ENCODE data around the gene RAB11FIP4. TPM values are rescaled to one million over a fixed set of nuclear protein-coding genes. Genes with fewer than 3 reads are reported as not detected.

Gene RAB11FIP4
- total and polyA plus RNA-seq, 2 donors (not counting 1 experiment from before 2014, with no cell fraction given), result 17.0 to 70.5 TPM

GRCh38 chr17:31499771-31500554 lies 108.5 kb downstream of the RAB11FIP4 start:
- no peaks in the 10 kb centered on the region for H3K9me3 Mint-ChIP-seq (ENCODE audit: insufficient read depth)
- H3K9ac ChIP-seq (ENCODE audit: low read length), result no peak overlapping the region
- TF ChIP-seq CTCF (IDR thresholded peaks at IDR 0.05) (no peak), EZH2 (IDR thresholded peaks at IDR 0.05; ENCODE audit: borderline replicate concordance, insufficient read depth, low read depth, low read length, poor library complexity, severe bottlenecking) (no peak)
- H3K27ac ChIP-seq (ENCODE audit: low read length in 2 of 2), result no peak overlapping the region
- DNase-seq (no peak), ATAC-seq (ENCODE audit: low read depth) (no peak)
- H3K36me3 ChIP-seq (replicated peaks in 1 of 2; ENCODE audit: control extremely low read depth in 1 of 2, control insufficient read depth in 1 of 2, extremely low read depth in 1 of 2, insufficient read depth in 2 of 2, low read length in 1 of 2), result peaks cover 0 to 5% of the 10 kb centered on the region in 2 experiments
- WGBS (ENCODE audit: insufficient coverage), result 48% methylated on average over 9 of the region's 11 CpGs
- no peak overlapping the region for H3K4me3 ChIP-seq (ENCODE audit: control extremely low read depth in 1 of 5, extremely low read depth in 1 of 5, insufficient read depth in 1 of 5, low read depth in 2 of 5, low read length in 4 of 5)
- peaks cover 59% of the 10 kb centered on the region for H4K20me1 ChIP-seq (ENCODE audit: control insufficient read depth, insufficient read depth, low read length, poor library complexity, severe bottlenecking)
- H3K79me2 ChIP-seq (ENCODE audit: control insufficient read depth, insufficient read depth, low read length), result peaks cover 96% of the 10 kb centered on the region
- H3K4me1 ChIP-seq (ENCODE audit: control insufficient read depth in 2 of 2, insufficient read depth in 2 of 2, low read length in 2 of 2), result peaks cover 39 to 54% of the 10 kb centered on the region in 2 donors
- H3K27ac Mint-ChIP-seq, result no peak overlapping the region
- no peaks in the 10 kb centered on the region for H3K9me3 ChIP-seq (ENCODE audit: control extremely low read depth in 1 of 3, control insufficient read depth in 2 of 3, insufficient read depth in 1 of 3, low read length in 2 of 3)
- POLR2A ChIA-PET, result interaction anchor here (0.8 to 2.5 kb wide), 3 partner anchors 8 to 546 kb away, joined by 3 to 9 read pairs (median 5); no protein-coding TSS in a partner anchor
- CTCF ChIA-PET, result interaction anchor here (0.6 to 3.8 kb wide), 2 partner anchors 10 to 28 kb away, joined by 3 to 25 read pairs; no protein-coding TSS in a partner anchor
- intact Hi-C loops (cut with micrococcal nuclease), result no loop called here
- H3K27me3 ChIP-seq (replicated peaks in 1 of 4; ENCODE audit: control extremely low read depth in 1 of 4, control insufficient read depth in 3 of 4, insufficient read depth in 4 of 4, low read length in 3 of 4), result no peaks in the 10 kb centered on the region
- H3K4me3 Mint-ChIP-seq, result no peak overlapping the region
- H3K27me3 Mint-ChIP-seq, result no peaks in the 10 kb centered on the region
- peak overlapping the region; percentile 8 for H3K4me2 ChIP-seq (replicated peaks; ENCODE audit: low read depth, low read length, poor library complexity, severe bottlenecking)
- peaks cover 57% of the 10 kb centered on the region for H3K4me1 Mint-ChIP-seq
- H2AFZ ChIP-seq (ENCODE audit: insufficient read depth, low read depth, low read length, poor library complexity, severe bottlenecking), result no peak overlapping the region

- ChIA-PET POLR2A (interaction anchor here (2.1 kb wide), 1 partner anchor 18 kb away, joined by 6 read pairs; no protein-coding TSS in a partner anchor), CTCF (interaction anchor here (0.7 to 1.2 kb wide), 3 partner anchors 12 to 336 kb away, joined by 3 to 4 read pairs (median 4); no protein-coding TSS in a partner anchor)
- H2AFZ ChIP-seq (ENCODE audit: insufficient read depth, low read depth, low read length, poor library complexity, severe bottlenecking), result no peak overlapping the region
- H4K20me1 ChIP-seq (ENCODE audit: control insufficient read depth, insufficient read depth, low read length, poor library complexity, severe bottlenecking), result peaks cover 27% of the 10 kb centered on the region
- peak overlapping the region; percentile 72 for H3K27ac Mint-ChIP-seq
- H3K9me3 Mint-ChIP-seq (ENCODE audit: insufficient read depth), result no peaks in the 10 kb centered on the region
- H3K4me2 ChIP-seq (replicated peaks; ENCODE audit: low read depth, low read length, poor library complexity, severe bottlenecking), result no peak overlapping the region
- H3K27me3 Mint-ChIP-seq, result no peaks in the 10 kb centered on the region
- intact Hi-C loops (cut with micrococcal nuclease), result loop anchor here (5.0 kb wide), 1 partner anchor 34 kb away; no protein-coding TSS in a partner anchor
- ATAC-seq (ENCODE audit: low read depth) (no peak), DNase-seq (no peak)
- H3K4me3 Mint-ChIP-seq, result no peak overlapping the region
- no peaks in the 10 kb centered on the region for H3K9me3 ChIP-seq (ENCODE audit: control extremely low read depth in 1 of 3, control insufficient read depth in 2 of 3, insufficient read depth in 1 of 3, low read length in 2 of 3)
- peak overlapping the region; percentile 14 to 89 for H3K27ac ChIP-seq (ENCODE audit: low read length in 2 of 2)
- peaks cover 0 to 8% of the 10 kb centered on the region in 2 experiments for H3K36me3 ChIP-seq (replicated peaks in 1 of 2; ENCODE audit: control extremely low read depth in 1 of 2, control insufficient read depth in 1 of 2, extremely low read depth in 1 of 2, insufficient read depth in 2 of 2, low read length in 1 of 2)
- H3K4me1 ChIP-seq (ENCODE audit: control insufficient read depth in 2 of 2, insufficient read depth in 2 of 2, low read length in 2 of 2), result peaks cover 44 to 45% of the 10 kb centered on the region in 2 donors
- TF ChIP-seq EZH2 (IDR thresholded peaks at IDR 0.05; ENCODE audit: borderline replicate concordance, insufficient read depth, low read depth, low read length, poor library complexity, severe bottlenecking), result no peak
- no peak for TF ChIP-seq CTCF (IDR thresholded peaks at IDR 0.05)
- peaks cover 91% of the 10 kb centered on the region for H3K79me2 ChIP-seq (ENCODE audit: control insufficient read depth, insufficient read depth, low read length)
- H3K9ac ChIP-seq (ENCODE audit: low read length), result no peak overlapping the region
- no peak overlapping the region for H3K4me3 ChIP-seq (ENCODE audit: control extremely low read depth in 1 of 5, extremely low read depth in 1 of 5, insufficient read depth in 1 of 5, low read depth in 2 of 5, low read length in 4 of 5)
- H3K27me3 ChIP-seq (replicated peaks in 1 of 4; ENCODE audit: control extremely low read depth in 1 of 4, control insufficient read depth in 3 of 4, insufficient read depth in 4 of 4, low read length in 3 of 4), result no peaks in the 10 kb centered on the region
- whole genome bisulfite sequencing (ENCODE audit: insufficient coverage), result no CpG with 5 or more reads among the region's 1 CpG
- H3K4me1 Mint-ChIP-seq, result peaks cover 63% of the 10 kb centered on the region
Measured at GRCh38 chr17:31506517-31506916, 115.0 kb downstream of the RAB11FIP4 start.
